Neural cell (in vitro differentiated cells): Measurements from ENCODE around the gene PCDHB14.

Experiments
- CTCF ChIP-seq: fragments of 450-650 bp; IDR thresholded peaks from 2 replicates; pipeline ENCODE4 v1.5.1; 2014; ENCODE audit warnings: antibody characterized with exemption, mild to moderate bottlenecking, moderate library complexity; ENCODE audit not compliant: poor library complexity, severe bottlenecking
- EP300 ChIP-seq: fragments of 450-650 bp; conservative IDR thresholded peaks from 2 replicates; pipeline ENCODE4 v1.6.1; 2014; ENCODE audit warnings: antibody characterized with exemption, mild to moderate bottlenecking, moderate library complexity; ENCODE audit not compliant: poor library complexity, severe bottlenecking
- POLR2AphosphoS5 ChIP-seq: IDR thresholded peaks from 2 replicates; pipeline ENCODE4 v1.6.1; 2012
- RAD21 ChIP-seq: fragments of 450-650 bp; conservative IDR thresholded peaks from 2 replicates; pipeline ENCODE4 v1.6.1; 2014; ENCODE audit warnings: antibody characterized with exemption, mild to moderate bottlenecking, moderate library complexity
- REST ChIP-seq: IDR thresholded peaks from 2 replicates; pipeline ENCODE4 v1.6.1; 2012; ENCODE audit warnings: borderline replicate concordance

- TF ChIP-seq POLR2AphosphoS5, result no peak
- TF ChIP-seq CTCF, result no peak
- no peak for TF ChIP-seq EP300
- no peak for TF ChIP-seq REST
- no peak for TF ChIP-seq RAD21
These were observed 35.3 kb downstream of the PCDHB14 start for GRCh38 chr5:141258464-141258863.
